Left kidney (tissue), 8 donors: ENCODE results near the gene OPN5. TPM values are rescaled to one million over a fixed set of nuclear protein-coding genes. Genes with fewer than 3 reads are reported as not detected.
"Not testable (repeated sequence)": the region's sequence is repeated elsewhere in the genome, so short reads cannot be mapped to it uniquely, and the experiment has no call there.

Source experiments
- DNase-seq: peaks from one replicate; pipeline ENCODE4 v3.0.0-alpha.2; 2013
- long read RNA-seq, 8 donors: transcript quantifications; one replicate each; lab custom pipeline, GENCODE V29; 2026
- polyA plus RNA-seq: library from polyadenylated mRNA; unstranded; fragments of 120-200 nt; gene quantifications from one replicate; pipeline ENCODE4 v1.2.1, GENCODE V29; 2013; ENCODE audit not compliant: insufficient read length

OPN5 gene
- polyA plus RNA-seq = 1.4 TPM
- long read RNA-seq, donor 1 = 0 reads
- long read RNA-seq, donor 2 = 0 reads
- long read RNA-seq, donor 3 = 0 reads
- long read RNA-seq, donor 4 = 0 reads
- long read RNA-seq, donor 5 = 0 reads
- long read RNA-seq, donor 6 = 0 reads
- long read RNA-seq, donor 7 = 0 reads
- long read RNA-seq, donor 8 = 0 reads

DNA sequence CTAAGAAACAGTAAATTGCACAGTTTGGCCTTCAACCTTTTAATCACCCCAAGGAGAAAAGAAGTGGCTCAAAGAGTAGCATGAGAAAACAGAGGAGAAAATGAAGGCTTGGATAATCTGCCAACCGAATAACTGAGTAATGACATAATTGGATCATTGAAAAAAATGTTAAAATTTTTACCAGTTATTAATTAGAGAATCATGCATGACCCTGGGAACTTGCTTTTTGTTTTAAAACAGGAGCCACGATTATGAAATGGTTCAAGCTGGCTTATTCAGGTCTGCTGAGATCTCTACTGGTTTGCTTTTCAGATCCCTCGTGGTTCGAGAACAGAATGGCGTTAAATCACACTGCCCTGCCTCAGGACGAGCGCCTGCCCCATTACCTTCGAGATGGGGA lies at the start of gene OPN5:
OPN5 (plus strand) TSS at position 301 of the 400 bp plus-strand sequence; CDS start at position 336, 35 bp downstream.
- no peak for DNase-seq

DNA sequence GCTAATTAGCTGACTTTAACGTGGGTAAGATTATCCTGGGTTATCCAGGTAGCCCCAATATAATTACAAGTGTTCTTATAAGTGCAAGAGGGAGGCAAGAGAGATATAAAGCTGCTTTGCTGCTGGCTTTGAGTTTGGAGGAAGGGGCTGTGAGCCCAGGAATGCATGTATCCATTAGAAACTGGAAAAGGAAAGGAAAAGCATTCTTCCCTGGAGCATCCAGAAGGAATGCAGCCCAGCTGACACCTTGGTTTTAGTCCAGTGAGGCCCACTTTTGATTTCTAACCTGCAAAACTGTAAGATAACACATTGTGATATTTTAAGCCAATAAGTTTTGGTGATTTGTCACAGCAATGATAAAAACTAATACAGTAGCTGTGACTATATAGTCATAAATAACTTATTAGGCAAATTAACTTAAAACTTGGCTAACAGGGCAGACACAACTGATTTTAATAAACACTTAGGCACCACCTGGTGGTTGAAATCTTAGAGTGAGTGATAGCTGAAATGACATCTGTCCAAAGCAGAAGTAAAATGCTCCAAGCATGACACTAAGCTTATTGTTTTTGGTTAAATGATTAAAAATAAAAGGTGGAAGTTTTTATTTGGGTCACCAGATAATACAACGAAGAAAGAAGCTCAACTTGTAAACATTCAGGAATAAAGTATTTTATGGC lies 47.8 kb upstream of the OPN5 start:
- DNase-seq = no peak

DNA sequence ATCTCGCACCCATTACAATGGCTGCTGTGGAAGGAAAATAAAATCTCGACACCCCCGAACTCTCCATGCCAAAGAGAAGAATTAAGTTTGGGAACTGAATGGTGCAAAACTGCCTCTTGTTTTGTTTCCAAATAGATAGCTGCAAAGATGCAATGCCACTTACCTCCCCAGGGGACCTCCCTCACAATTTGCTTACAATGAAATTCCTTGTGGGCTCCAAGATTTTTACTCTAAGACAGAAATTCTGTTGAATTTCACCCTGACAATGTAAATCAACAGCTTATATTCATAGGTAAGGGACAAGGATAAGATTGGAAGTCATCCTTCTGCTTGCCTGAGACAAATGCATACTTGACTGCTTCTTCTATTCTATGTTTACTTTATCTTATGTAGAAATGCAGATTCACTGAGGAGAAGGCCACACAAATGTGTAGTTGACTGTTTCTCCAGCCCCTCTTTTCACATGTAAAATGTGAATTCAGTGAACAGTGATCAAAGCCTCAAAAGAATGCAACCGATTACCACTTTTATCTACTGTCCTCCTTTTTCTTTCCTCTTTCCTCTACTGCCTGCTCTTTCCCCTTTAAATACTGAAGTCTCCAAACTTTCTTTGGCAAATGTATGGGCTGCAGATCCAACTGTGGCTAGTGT lies 46.9 kb upstream of the OPN5 start:
- no peak for DNase-seq

GRCh38 chr6:47736083-47736700 lies 45.6 kb upstream of the OPN5 start:
- DNase-seq = no peak

DNA sequence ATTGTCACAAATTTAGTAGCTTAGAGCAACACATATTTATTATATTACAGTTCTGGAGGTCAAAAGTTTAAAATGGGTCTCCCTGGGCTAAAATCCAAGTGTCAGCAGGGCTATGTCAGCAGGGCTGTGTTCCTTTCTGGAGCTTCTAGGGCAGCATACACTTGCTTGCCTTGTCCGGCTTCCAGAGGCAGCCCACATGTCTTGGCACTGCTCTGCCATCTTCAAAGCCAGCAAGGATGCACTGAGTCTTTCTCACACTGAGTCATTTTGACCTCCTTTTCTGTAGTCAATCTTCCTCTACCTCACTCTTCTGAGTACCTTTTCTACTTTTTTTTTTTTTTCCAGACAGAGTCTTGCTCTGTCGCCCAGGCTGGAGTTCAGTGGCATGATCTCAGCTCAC lies 44.4 kb upstream of the OPN5 start:
- DNase-seq = no peak

- DNase-seq = no peak
Measured at GRCh38 chr6:47740714-47741113, 41.1 kb upstream of the OPN5 start.

DNA sequence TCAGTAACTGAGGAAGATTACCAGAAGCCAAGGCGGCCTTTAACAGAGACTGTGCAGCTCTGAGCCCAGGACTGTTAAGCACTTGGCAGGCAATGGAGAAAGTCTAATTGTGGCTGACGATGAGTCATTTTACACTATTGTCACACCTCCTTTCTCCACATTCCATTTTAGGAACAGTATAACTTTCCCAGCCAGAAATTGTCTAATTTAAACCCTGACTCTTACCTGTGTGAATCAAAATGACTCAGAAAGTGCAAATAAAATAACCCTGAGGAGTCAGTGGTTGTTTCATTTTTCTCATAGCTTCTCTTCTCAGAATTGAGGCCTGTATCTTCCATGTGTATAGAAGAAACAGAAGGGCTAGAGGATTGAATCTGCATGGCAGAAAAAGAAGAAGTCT lies 40.0 kb upstream of the OPN5 start:
- no peak for DNase-seq

DNA sequence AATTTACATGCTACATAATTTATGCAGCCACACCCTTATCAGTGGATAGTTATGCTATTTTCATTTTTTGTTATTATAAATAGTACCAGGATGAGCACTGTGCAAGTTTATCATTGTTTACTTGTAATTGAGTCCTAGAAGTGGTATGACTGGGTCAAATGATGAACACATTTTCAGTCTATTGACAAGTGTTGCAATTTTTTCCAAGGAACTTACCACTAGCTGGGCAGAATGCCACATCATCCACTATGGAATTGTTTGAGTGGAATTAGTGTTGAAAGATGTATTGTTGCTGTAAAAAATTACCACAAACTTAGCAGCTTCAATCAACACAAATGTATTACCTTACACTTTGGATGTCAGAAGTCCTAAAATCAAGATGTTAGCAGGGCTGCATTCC lies 38.1 kb upstream of the OPN5 start:
- DNase-seq = no peak

GRCh38 chr6:47745269-47745668 lies 36.6 kb upstream of the OPN5 start:
- not testable (repeated sequence) for DNase-seq

- no peak for DNase-seq
Measured at GRCh38 chr6:47749757-47750156, 32.1 kb upstream of the OPN5 start.

- DNase-seq = no peak
Measured at GRCh38 chr6:47752801-47753200, 29.0 kb upstream of the OPN5 start.

DNA sequence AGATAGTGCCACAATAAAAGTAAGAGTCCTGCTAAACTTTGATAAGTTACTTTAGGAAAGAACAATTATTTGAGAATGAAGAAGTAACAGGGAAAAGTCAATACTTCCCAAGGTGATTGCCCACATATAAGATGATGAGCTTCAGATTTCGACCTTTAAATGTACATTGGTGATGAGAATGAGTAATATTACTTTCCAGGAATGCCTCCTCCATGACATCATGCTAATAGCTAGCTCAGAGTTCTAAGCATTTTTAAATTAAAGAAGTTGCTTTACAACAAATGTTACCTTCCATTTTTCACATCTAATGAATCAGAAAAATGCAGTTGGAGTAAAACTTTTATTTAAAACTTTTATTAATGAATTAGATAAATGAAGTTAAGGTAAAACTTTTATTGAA lies 22.5 kb upstream of the OPN5 start:
- no peak for DNase-seq

GRCh38 chr6:47762502-47762901 lies 19.3 kb upstream of the OPN5 start:
- no peak for DNase-seq

- no peak for DNase-seq
Measured at GRCh38 chr6:47766445-47766844, 15.4 kb upstream of the OPN5 start.

GRCh38 chr6:47767102-47767501 lies 14.7 kb upstream of the OPN5 start:
- no peak for DNase-seq

GRCh38 chr6:47769982-47770381 lies 11.8 kb upstream of the OPN5 start:
- no peak for DNase-seq

DNA sequence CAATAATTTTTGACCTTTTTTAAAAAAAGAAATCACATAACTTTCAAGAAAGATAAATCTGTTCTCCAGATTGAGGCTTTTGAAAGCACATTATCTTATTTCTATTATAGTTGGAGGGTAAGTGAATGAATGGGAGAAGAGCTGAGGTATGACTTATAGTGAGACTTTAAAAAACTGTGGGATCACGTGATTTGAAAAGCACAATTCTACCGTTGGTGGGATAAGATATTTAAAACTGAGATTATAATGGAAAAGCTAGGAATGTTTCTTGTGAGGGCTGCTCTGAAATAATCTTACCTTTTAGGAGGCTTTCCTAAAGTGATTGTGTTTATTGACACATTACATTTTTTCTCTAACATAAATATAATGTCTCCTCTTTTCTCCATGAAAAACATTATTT lies 9.5 kb upstream of the OPN5 start:
- no peak for DNase-seq

DNA sequence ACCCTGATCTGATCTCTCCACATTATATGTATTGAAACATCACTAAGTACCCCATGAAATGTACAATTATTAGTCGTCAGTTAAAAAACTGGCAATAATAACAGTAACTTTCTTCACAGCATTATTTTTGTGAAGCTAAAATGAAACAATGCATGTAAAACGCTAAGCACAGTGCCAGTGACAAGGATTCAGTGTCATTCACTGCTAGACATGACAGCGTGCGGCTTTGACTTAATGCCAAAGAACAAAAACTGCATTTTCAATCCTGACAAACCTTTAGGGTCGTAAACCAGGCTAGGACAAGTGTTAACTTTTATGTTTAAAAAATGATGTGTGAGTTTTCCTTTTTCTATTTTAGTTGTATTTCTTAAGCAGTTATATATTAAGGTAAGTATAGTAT lies 8.8 kb upstream of the OPN5 start:
- DNase-seq = no peak

DNA sequence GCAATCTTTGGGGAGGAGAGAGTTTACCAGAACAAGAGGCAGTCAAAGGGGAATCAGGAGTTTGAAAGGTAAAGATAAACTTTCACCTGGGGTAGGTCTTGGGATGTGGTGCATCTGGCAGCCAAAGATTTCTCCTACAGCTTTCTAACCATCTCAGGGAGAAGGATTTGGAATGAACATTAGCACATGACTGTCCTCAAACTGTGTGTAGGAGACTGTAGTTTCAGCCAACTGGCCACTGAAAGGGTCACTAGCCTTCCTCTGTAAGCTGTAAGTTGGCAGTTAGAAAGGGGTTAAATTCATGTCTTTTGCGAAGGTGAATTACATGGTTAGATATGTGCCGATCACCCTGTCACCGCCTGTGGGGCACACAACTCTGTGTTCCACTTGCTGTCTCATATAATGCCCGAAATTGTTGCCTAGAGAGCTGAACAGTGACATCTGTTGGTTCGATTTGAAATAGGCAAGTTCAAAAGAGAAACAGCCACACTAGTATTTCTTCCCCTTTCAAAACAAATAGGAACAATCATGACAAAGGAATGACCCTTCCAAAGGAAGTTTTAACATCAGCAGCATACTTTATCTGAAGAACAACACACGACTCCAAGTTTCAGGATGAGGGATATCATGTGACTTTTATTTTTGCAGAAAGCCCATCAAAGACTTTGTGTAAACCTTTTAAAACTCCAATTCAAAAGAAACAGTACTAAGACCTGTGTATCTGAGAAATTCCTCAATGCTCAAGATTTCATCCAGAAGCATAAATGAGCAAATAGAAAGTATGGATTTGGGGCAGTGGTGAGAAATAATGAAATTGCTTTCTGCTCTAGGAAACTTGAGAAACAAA lies 1.1 kb upstream of the OPN5 start:
- peak; percentile 65 for DNase-seq

DNA sequence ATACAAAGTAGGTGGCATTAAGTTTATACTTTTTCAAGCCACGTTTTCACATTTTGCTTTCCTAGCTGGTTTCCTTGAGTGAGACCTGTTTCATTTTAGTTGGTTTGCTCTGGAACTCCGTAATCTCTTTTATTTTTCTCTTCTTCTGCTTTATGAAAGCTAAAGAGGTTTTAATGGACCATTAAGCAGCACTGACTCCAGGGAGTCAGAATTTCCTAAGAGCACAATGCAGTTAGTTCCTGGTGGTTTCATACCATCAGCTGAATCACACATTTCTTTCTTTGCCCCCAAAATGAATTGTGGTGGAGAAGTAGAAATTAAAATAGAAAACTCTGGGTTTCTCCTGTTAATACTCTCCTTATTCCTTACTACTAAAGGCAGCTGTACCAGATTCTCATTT lies 3.4 kb downstream of the OPN5 start:
- no peak for DNase-seq

DNA sequence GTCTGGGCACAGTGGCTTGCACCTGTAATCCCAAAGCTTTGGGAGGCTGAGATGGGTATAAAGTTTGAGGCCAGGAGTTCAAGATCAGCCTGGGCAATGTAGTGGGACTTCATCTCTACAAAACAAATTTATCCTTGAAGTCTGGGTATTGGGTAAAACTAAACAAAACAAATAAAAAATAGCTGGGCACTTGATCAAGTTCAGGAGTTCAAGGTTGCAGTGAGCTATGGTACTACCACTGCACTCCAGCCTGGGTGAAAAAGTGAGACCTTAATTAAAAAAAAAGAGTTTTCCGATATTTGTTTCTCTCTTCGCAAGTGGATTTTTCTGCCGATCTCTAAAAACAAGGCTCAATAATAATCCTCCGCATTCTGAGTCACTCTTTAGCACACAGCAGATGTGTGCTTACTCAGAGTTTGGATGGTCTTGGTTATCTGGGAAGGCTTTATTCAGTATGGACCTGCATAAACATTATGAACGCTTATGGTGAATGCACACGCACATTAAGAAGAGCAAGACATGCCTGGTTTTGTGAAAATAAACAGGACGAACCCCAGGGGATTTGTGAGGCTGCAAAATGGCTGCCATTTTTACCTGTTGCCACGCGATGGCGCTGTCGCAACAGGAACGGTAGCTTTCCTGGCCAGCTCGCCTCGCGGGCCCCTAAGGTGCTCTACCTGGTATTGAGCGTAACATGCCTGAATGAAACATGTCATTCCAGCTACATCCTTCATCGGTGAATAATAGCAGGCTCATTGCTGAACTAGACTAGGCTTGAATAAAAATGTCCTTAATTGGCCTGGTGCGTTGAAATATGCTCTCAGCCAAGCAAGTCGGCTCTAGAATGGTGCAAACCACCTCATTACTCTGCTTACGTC lies 6.0 kb downstream of the OPN5 start:
- peak; percentile 50 for DNase-seq
